Peyer's patch (tissue), 4 donors: ENCODE measurements around the gene SLX4IP. TPM values are rescaled to one million over a fixed set of nuclear protein-coding genes. Genes with fewer than 3 reads are reported as not detected.
A peak's percentile ranks its signal among the peaks of the same experiment; 100 is the strongest.

Experiments used
- DNase-seq, 3 donors: peaks; one replicate each; pipeline ENCODE4 v3.0.0-alpha.2; 2017 to 2019
- H3K27ac ChIP-seq, 4 donors: fragments of 200-600 bp; sonication (generic); one replicate each; pipeline ENCODE4 v1.5.1; 2016 to 2019
- H3K27me3 ChIP-seq, 2 donors: fragments of 200-600 bp; sonication (generic); one replicate each; pipeline ENCODE4 v1.5.1; 2019
- H3K36me3 ChIP-seq, 3 donors: fragments of 200-600 bp; sonication (generic); one replicate each; pipeline ENCODE4 v1.5.1; 2016 to 2019
- H3K4me1 ChIP-seq, 4 donors: fragments of 200-600 bp; sonication (generic); one replicate each; pipeline ENCODE4 v1.5.1; 2016 to 2019
- H3K4me3 ChIP-seq, 4 donors: fragments of 200-600 bp; sonication (generic); 1 replicate in 3 of 4; 2 replicates in 1 of 4; pipeline ENCODE4 v1.5.1; 2016 to 2019; ENCODE audit warnings: mild to moderate bottlenecking in 1 of 4
- H3K9me3 ChIP-seq, 4 donors: fragments of 200-600 bp; sonication (generic); one replicate each; pipeline ENCODE4 v1.5.1; 2016 to 2019; ENCODE audit warnings: mild to moderate bottlenecking in 1 of 4
- POLR2A ChIP-seq, 2 donors: fragments of 450-650 bp; IDR thresholded peaks; one replicate each; pipeline ENCODE4 v1.5.1; 2017; ENCODE audit warnings: antibody characterized with exemption in 2 of 2, mild to moderate bottlenecking in 2 of 2, moderate library complexity in 2 of 2
- total RNA-seq, 4 donors: library from RNA; depleted of rRNA; stranded (reverse); fragments of >200 nt; gene quantifications; one replicate each; pipeline ENCODE4 v1.1.0, GENCODE V29; 2016
- TF ChIP-seq, protein P1 (sequence below), 6 experiments: fragments of 450-650 bp in 4 of 6; fragments of 200-600 bp in 2 of 6; sonication (generic) in 1 of 6; IDR thresholded peaks; one replicate each; pipeline ENCODE4 v1.5.1; 2017 to 2019; ENCODE audit warnings: antibody characterized with exemption in 6 of 6, mild to moderate bottlenecking in 3 of 6, moderate library complexity in 1 of 6

The SLX4IP gene
- total RNA-seq, 4 donors from 2014 or later = 6.1 to 9.0 (median 7.9) TPM

DNA sequence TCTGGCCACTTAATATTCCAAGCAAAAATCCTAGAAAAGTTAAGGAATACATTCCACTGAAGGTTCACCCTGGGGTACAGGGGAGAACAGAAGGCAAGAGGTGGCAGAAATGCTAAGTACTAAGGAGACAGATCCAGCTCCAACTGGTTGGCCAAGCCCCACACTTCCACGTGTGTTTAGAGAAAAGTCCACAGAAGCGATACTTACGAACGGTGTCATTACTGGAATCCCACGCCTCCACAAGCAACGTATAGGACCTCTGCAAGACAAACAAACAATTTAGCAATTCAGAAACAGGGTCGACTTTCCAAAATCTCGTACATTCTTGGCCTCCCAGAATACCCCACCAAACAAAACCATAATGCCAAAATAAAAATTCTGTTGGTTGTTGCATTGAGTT lies 228.7 kb downstream of the SLX4IP start:
- no peaks in the 10 kb centered on the region for H3K9me3 ChIP-seq
- TF ChIP-seq POLR2A (IDR thresholded peaks at IDR 0.05) = no peak
- TF ChIP-seq, protein P1, sequence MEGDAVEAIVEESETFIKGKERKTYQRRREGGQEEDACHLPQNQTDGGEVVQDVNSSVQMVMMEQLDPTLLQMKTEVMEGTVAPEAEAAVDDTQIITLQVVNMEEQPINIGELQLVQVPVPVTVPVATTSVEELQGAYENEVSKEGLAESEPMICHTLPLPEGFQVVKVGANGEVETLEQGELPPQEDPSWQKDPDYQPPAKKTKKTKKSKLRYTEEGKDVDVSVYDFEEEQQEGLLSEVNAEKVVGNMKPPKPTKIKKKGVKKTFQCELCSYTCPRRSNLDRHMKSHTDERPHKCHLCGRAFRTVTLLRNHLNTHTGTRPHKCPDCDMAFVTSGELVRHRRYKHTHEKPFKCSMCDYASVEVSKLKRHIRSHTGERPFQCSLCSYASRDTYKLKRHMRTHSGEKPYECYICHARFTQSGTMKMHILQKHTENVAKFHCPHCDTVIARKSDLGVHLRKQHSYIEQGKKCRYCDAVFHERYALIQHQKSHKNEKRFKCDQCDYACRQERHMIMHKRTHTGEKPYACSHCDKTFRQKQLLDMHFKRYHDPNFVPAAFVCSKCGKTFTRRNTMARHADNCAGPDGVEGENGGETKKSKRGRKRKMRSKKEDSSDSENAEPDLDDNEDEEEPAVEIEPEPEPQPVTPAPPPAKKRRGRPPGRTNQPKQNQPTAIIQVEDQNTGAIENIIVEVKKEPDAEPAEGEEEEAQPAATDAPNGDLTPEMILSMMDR (IDR thresholded peaks at IDR 0.05) = no peak
- DNase-seq = no peak
- H3K4me3 ChIP-seq = no peak overlapping the region
- H3K36me3 ChIP-seq = peaks cover 0 to 62% (median 0%) of the 10 kb centered on the region in 3 donors
- H3K27me3 ChIP-seq = no peaks in the 10 kb centered on the region
- H3K4me1 ChIP-seq = peaks cover 0 to 43% (median 2%) of the 10 kb centered on the region in 4 donors
- H3K27ac ChIP-seq = no peak overlapping the region

DNA sequence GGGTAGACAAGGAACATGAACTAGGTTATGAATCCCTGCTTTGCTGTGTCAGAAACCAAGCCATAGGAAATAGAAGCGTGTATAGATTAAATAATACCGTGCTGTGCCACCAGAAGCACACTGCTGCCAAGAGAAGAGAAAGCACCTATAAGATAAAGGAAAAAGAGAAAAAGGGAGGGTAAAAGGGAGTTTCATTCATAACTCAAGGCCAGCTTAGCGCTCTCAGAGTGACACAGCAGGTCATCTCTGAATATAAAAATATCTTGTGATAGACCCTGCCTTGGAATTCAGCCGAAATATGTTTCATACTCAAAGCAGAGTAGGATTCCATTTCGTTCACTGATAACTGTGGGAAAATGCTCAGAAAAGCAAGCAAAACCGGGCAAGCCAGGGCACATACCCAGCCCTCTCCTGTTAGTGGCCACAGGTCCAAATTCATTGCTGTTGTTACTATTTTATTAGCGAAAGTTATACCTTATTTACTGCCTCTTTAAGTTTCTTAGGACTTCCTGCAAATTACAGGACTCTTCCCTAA lies 230.0 kb downstream of the SLX4IP start:
- peaks cover 0 to 44% (median 2%) of the 10 kb centered on the region in 4 donors for H3K4me1 ChIP-seq

DNA sequence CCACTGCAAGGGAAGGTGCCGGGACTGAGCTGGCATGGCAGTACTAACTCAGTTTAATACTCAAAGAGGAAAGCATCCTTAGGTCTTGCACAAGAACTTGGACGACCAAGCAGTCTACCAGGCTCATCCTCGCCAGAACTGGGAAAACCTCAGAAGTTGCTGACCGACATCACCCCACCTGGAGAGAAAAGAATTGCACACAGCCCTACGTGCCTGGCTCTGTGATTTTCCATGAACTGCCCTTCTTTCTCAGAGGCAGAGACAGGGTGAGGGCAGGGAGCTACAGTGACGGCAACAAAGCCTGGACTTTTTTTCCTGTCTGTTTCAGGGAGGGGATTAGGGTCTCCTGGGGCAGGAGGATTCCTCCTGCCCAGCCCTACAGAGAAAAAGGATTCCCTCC lies 230.7 kb downstream of the SLX4IP start:
- Histone ChIP-seq H3K27ac (peak overlapping the region in 1 of 4 donors; percentile 51), H3K27me3 (no peaks in the 10 kb centered on the region), H3K4me1 (peaks cover 0 to 41% (median 2%) of the 10 kb centered on the region in 4 donors), H3K4me3 (no peak overlapping the region), H3K9me3 (no peaks in the 10 kb centered on the region), H3K36me3 (peaks cover 0 to 53% (median 0%) of the 10 kb centered on the region in 3 donors)
- no peak for DNase-seq
- no peak for TF ChIP-seq POLR2A (IDR thresholded peaks at IDR 0.05)
- TF ChIP-seq, protein P1 (IDR thresholded peaks at IDR 0.05) = no peak

More for the DNA sequence above, 230.0 kb downstream of the SLX4IP start:
- Histone ChIP-seq H3K27ac (peak overlapping the region in 1 of 4 donors; percentile 51), H3K27me3 (no peaks in the 10 kb centered on the region), H3K4me3 (no peak overlapping the region), H3K36me3 (peaks cover 0 to 59% (median 0%) of the 10 kb centered on the region in 3 donors), H3K9me3 (no peaks in the 10 kb centered on the region)
- no peak for DNase-seq
- TF ChIP-seq, protein P1 (IDR thresholded peaks at IDR 0.05) = no peak
- TF ChIP-seq POLR2A (IDR thresholded peaks at IDR 0.05) = no peak

DNA sequence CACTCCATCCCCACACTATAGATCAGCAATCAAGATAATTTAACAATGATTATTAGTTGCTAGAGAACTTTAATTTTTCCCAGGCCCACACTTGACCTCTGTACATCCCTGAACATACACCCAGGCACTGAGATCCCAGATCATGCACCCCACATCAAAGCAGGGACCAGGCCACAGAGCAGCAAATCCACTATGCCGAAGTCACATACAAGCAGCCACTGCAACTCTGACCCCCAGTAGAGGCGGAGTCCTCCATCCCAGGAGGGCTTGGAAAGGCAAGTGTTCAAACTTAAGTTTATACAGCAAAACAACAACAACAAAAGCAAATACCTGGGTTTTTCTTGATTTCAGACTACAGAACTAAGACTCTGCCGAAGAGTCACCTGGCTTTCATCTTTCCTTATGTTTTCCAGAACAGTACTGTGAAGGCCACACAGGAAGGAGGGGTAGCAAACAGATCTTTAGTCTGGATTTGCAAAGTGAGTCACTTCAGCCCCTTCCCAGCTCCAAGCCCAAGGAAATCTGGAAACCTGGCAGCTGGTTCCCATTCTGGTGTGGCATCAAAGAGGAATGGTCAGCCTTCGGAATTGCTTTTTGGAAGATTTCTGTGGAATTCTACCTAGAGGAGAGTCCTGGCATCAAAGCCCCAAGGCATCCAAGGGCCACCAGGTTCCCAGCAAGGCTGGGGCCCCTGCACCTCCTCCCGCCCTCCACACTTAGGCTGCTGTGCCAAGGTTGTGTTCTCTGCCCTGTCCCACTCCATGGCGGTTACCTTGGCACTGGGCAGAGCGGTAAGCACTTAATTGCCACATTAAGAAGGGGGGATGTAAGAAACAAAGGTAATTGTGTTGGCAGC lies 231.3 kb downstream of the SLX4IP start:
- peaks cover 0 to 47% (median 2%) of the 10 kb centered on the region in 4 donors for H3K4me1 ChIP-seq
- H3K36me3 ChIP-seq = peaks cover 0 to 47% (median 0%) of the 10 kb centered on the region in 3 donors
- no peaks in the 10 kb centered on the region for H3K27me3 ChIP-seq
- H3K4me3 ChIP-seq = no peak overlapping the region
- H3K27ac ChIP-seq = peak overlapping the region in 1 of 4 donors; percentile 51
- TF ChIP-seq, protein P1 (IDR thresholded peaks at IDR 0.05) = no peak
- no peak for TF ChIP-seq POLR2A (IDR thresholded peaks at IDR 0.05)
- DNase-seq = no peak
- no peaks in the 10 kb centered on the region for H3K9me3 ChIP-seq

DNA sequence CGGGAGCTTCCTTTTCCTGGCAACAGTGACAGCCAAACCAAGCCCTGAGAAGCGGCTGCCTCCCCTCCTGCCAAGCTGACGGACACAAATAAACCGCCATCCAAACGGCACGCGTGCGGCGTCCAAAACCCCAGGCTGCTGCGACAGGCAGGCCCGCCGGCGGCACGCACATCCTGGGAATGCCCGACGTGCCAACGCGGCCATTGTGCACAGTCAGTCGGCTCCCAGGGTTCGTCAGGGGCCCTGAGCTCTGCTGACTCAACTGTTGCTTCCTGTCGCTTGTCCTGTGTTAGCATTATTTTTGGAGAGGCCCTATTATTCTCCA lies 231.9 kb downstream of the SLX4IP start:
- DNase-seq = no peak
- peak overlapping the region in 1 of 4 donors; percentile 51 for H3K27ac ChIP-seq
- H3K9me3 ChIP-seq = no peaks in the 10 kb centered on the region
- H3K4me1 ChIP-seq = peaks cover 0 to 48% (median 4%) of the 10 kb centered on the region in 4 donors
- peaks cover 0 to 41% (median 0%) of the 10 kb centered on the region in 3 donors for H3K36me3 ChIP-seq
- H3K27me3 ChIP-seq = no peaks in the 10 kb centered on the region
- TF ChIP-seq, protein P1 (IDR thresholded peaks at IDR 0.05) = no peak
- TF ChIP-seq POLR2A (IDR thresholded peaks at IDR 0.05) = no peak
- H3K4me3 ChIP-seq = no peak overlapping the region
